GM12878 (cell line): ENCODE measurements around the gene CFAP61. TPM values are rescaled to one million over a fixed set of nuclear protein-coding genes. Genes with fewer than 3 reads are reported as not detected.

Experiments used
- ATAC-seq: fragments of 200-7000 bp; cut with Tn5 transposase; 3 replicates; pipeline ENCODE4 v1.9.1; 2020; ENCODE audit warnings: mild to moderate bottlenecking, moderate library complexity
- BruUV-seq: library from RNA; stranded (reverse); fragments of 400-500 nt; replicated peaks from 2 replicates; lab custom pipeline; 2021; lab: Mats Ljungman, UMichigan
- CTCF ChIA-PET: fragments of 300-600 bp; sonication (Branson Sonifier 250); formaldehyde crosslinking; extraction: SDS; loops from one replicate; lab custom pipeline; 2021; ENCODE audit warnings: inconsistent platforms; lab: Yijun Ruan, JAX
- POLR2A ChIA-PET: fragments of 350-600 bp; formaldehyde crosslinking; extraction: SDS; loops from one replicate; lab custom pipeline; 2021; ENCODE audit warnings: inconsistent platforms; lab: Charles Lee
- RAD21 ChIA-PET: fragments of 300-600 bp; sonication (Branson Sonifier 250); formaldehyde crosslinking; loops from one replicate; lab custom pipeline; 2023; ENCODE audit warnings: antibody characterized with exemption; ENCODE audit not compliant: unreplicated experiment; lab: Charles Lee
- SMC1A ChIA-PET: fragments of 300-600 bp; sonication (Branson Sonifier 250); formaldehyde crosslinking; loops from one replicate; lab custom pipeline; 2023; ENCODE audit not compliant: unreplicated experiment, uncharacterized antibody; lab: Charles Lee
- DNase-seq: peaks from one replicate; pipeline ENCODE4 v3.0.0-alpha.2; 2011; ENCODE audit warnings: low read depth, low spot score
- FAIRE-seq: peaks from 3 replicates; lab custom pipeline; 2011; peaks lifted over from hg19 to GRCh38; lab: Jason Lieb, UNC
- H2AFZ ChIP-seq: 2 replicates; pipeline ENCODE4 v1.6.0; 2011; ENCODE audit warnings: low read depth, low read length, control low read depth; ENCODE audit not compliant: control insufficient read depth
- H3K27ac ChIP-seq: 2 replicates; pipeline ENCODE4 v1.5.1; 2011; ENCODE audit warnings: control low read depth; ENCODE audit not compliant: control insufficient read depth, insufficient read depth
- H3K27me3 ChIP-seq, 2 experiments: replicated peaks in 1 of 2; 2 replicates each; pipeline versions ENCODE4 v1.6.0 to v1.6.1; 2011; ENCODE audit warnings: low read length in 1 of 2; ENCODE audit not compliant: control insufficient read depth in 2 of 2, insufficient read depth in 2 of 2
- H3K36me3 ChIP-seq, 2 experiments: 2 replicates each; pipeline ENCODE4 v1.5.1; 2011; ENCODE audit warnings: low read length in 1 of 2; ENCODE audit not compliant: control insufficient read depth in 2 of 2, insufficient read depth in 2 of 2
- H3K4me1 ChIP-seq: 2 replicates; pipeline ENCODE4 v1.6.1; 2011; ENCODE audit warnings: mild to moderate bottlenecking, low read length, moderate library complexity, mixed read lengths; ENCODE audit not compliant: control insufficient read depth, insufficient read depth
- H3K4me2 ChIP-seq: 2 replicates; pipeline ENCODE4 v1.6.0; 2011; ENCODE audit warnings: control low read depth; ENCODE audit not compliant: control insufficient read depth, insufficient read depth
- H3K4me3 ChIP-seq: fragments of 200-600 bp; sonication (generic); 2 replicates; pipeline ENCODE4 v1.5.1; 2016
- H3K79me2 ChIP-seq: 2 replicates; pipeline ENCODE4 v1.6.0; 2011; ENCODE audit warnings: low read length; ENCODE audit not compliant: control insufficient read depth, insufficient read depth
- H3K9ac ChIP-seq: 2 replicates; pipeline ENCODE4 v1.8.0; 2011; ENCODE audit warnings: low read length, control low read depth, mixed read lengths; ENCODE audit not compliant: control insufficient read depth, insufficient read depth
- H3K9me3 ChIP-seq: replicated peaks from 3 replicates; pipeline ENCODE4 v1.5.1; 2011; ENCODE audit warnings: mild to moderate bottlenecking, low read length; ENCODE audit not compliant: control insufficient read depth, insufficient read depth
- H4K20me1 ChIP-seq: 2 replicates; pipeline ENCODE4 v1.6.0; 2011; ENCODE audit not compliant: control insufficient read depth, insufficient read depth
- BMI1 ChIP-seq: fragments of 450-650 bp; IDR thresholded peaks from 2 replicates; pipeline ENCODE4 v1.6.1; 2016; ENCODE audit warnings: mild to moderate bottlenecking, moderate library complexity, borderline replicate concordance
- EGR1 ChIP-seq, 2 experiments: IDR thresholded peaks; 1 replicate in 1 of 2; 2 replicates in 1 of 2; pipeline ENCODE4 v1.6.1; 2011 to 2012; ENCODE audit warnings: low read depth in 2 of 2, low read length in 2 of 2, borderline replicate concordance in 1 of 2, mild to moderate bottlenecking in 1 of 2, moderate library complexity in 1 of 2
- FOS ChIP-seq: IDR thresholded peaks from 3 replicates; pipeline ENCODE4 v1.6.1; 2011; ENCODE audit warnings: borderline replicate concordance; ENCODE audit not compliant: insufficient read length; ENCODE audit errors: extremely low read depth
- GABPA ChIP-seq: IDR thresholded peaks from 2 replicates; pipeline ENCODE4 v1.6.1; 2014; ENCODE audit warnings: antibody characterized with exemption, low read depth, mild to moderate bottlenecking, inconsistent platforms
- HCFC1 ChIP-seq: fragments of 150-350 bp; IDR thresholded peaks from 2 replicates; pipeline ENCODE4 v1.6.1; 2014; ENCODE audit warnings: low read length
- HDGF ChIP-seq: fragments of 450-650 bp; IDR thresholded peaks from 2 replicates; pipeline ENCODE4 v1.6.1; 2016; ENCODE audit warnings: antibody characterized with exemption
- IKZF2 ChIP-seq, 2 experiments: fragments of 450-650 bp; IDR thresholded peaks; 2 replicates each; pipeline ENCODE4 v1.6.1; 2017; ENCODE audit warnings: mild to moderate bottlenecking in 2 of 2, moderate library complexity in 2 of 2
- JUNB ChIP-seq: IDR thresholded peaks from 2 replicates; pipeline ENCODE4 v1.6.1; 2016; ENCODE audit warnings: antibody characterized with exemption, mild to moderate bottlenecking
- MTA2 ChIP-seq: fragments of 450-650 bp; IDR thresholded peaks from 2 replicates; pipeline ENCODE4 v1.6.1; 2016; ENCODE audit warnings: low read depth, mild to moderate bottlenecking, moderate library complexity
- RBBP5 ChIP-seq: fragments of 200-600 bp; sonication (generic); conservative IDR thresholded peaks from 2 replicates; pipeline ENCODE4 v1.6.1; 2016
- TCF3 ChIP-seq: IDR thresholded peaks from 2 replicates; pipeline ENCODE4 v1.6.1; 2012; ENCODE audit warnings: low read depth, mild to moderate bottlenecking, low read length, borderline replicate concordance; ENCODE audit not compliant: insufficient read depth
- YY1 ChIP-seq: IDR thresholded peaks from 2 replicates; pipeline ENCODE4 v1.6.1; 2011; ENCODE audit warnings: low read depth, mild to moderate bottlenecking, low read length
- ZSCAN29 ChIP-seq: fragments of 450-650 bp; IDR thresholded peaks from 2 replicates; pipeline ENCODE4 v1.6.1; 2017; ENCODE audit warnings: mild to moderate bottlenecking, moderate library complexity
- WGBS: methylation state at CpG from one replicate; pipeline ENCODE4 v1.1.6; 2016; ENCODE audit warnings: low lambda C conversion rate; ENCODE audit not compliant: insufficient replicate concordance, insufficient coverage; ENCODE audit errors: missing lambda C conversion rate; 5-methylcytosine and 5-hydroxymethylcytosine counted together
- in situ Hi-C: fragments of 300-500 bp; cut with MboI; formaldehyde crosslinking; loops from 9 replicates; pipeline ENCODE4 v1.14.3; 2018; ENCODE audit warnings: mixed read lengths
- intact Hi-C: fragments of 100-400 bp; cut with micrococcal nuclease; formaldehyde crosslinking; loops from one replicate; pipeline ENCODE4 v1.14.2; 2022; ENCODE audit not compliant: unreplicated experiment
- polyA plus RNA-seq, 11 experiments: library from polyadenylated mRNA; depleted of rRNA in 4 of 11; unstranded in 6 of 11; stranded (reverse) in 5 of 11; fragments of >200 nt; fragmentation: Nextera tagmentation in 4 of 11; fragmentation: Illumina TruSeq in 1 of 11; extraction: Ambion mirVana in 4 of 11; extraction: Trizol in 1 of 11; gene quantifications; 1 replicate in 1 of 11; 2 replicates in 10 of 11; pipeline versions ENCODE4 v1.2.1 to v1.2.3, GENCODE V29; 2011 to 2016; ENCODE audit warnings: inconsistent platforms in 2 of 11, missing spikeins in 2 of 11, low read depth in 1 of 11
- total RNA-seq, 4 experiments: library from RNA; depleted of rRNA in 3 of 4; stranded (reverse); fragments of >200 nt in 3 of 4; fragmentation: Illumina TruSeq in 1 of 4; extraction: Trizol in 1 of 4; gene quantifications; 2 replicates each; pipeline versions ENCODE4 v1.2.1 to v1.2.3, GENCODE V29; 2013 to 2021
- TF ChIP-seq, protein P1 (sequence below): fragments of 450-650 bp; IDR thresholded peaks from 2 replicates; pipeline ENCODE4 v1.6.1; 2014; ENCODE audit warnings: mild to moderate bottlenecking
- TF ChIP-seq, protein P2 (sequence below): fragments of 150-350 bp; IDR thresholded peaks from 2 replicates; pipeline ENCODE4 v1.6.1; 2014; ENCODE audit warnings: mild to moderate bottlenecking, low read depth, low read length
- TF ChIP-seq, protein P3 (sequence below): fragments of 450-650 bp; IDR thresholded peaks from 2 replicates; pipeline ENCODE4 v1.6.1; 2017; ENCODE audit warnings: borderline replicate concordance
- TF ChIP-seq, protein P4 (sequence below): fragments of 450-650 bp; IDR thresholded peaks from 2 replicates; pipeline ENCODE4 v1.6.1; 2016; ENCODE audit warnings: mild to moderate bottlenecking
- TF ChIP-seq, protein P5 (sequence below): fragments of 450-650 bp; IDR thresholded peaks from 2 replicates; pipeline ENCODE4 v1.6.1; 2017; ENCODE audit warnings: mild to moderate bottlenecking

CFAP61 gene
- total and polyA plus RNA-seq, 10 of the 15 experiments (the other 5 are each of a cell fraction or from before 2014, with no cell fraction given): 0.11 to 0.41 (median 0.24) TPM; not detected in 7

DNA sequence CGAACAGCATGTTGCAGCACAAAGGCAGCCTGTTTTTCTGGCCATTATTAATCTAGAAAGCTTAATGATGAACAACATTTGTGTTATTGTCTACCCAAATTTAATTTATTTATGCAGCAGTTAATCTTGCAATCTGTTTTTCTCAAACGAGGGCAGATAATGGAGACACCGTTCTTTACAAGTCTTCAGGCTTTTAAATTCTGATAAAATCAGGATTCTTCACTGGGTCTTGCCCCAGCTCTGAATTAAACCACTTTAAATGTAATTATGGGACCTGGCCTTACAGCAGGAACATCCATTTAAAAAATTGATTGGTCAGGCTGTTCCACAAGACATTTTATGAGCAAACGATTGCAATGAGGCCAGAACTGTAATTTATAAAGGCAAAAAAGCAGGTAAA lies 289.0 kb downstream of the CFAP61 start:
- WGBS: 71% methylated on average over 4 of the region's 4 CpGs
- POLR2A ChIA-PET: no interaction called here
- Histone ChIP-seq H3K4me1 (no peaks in the 10 kb centered on the region), H4K20me1 (no peaks in the 10 kb centered on the region), H3K4me3 (no peak overlapping the region), H3K36me3 (no peaks in the 10 kb centered on the region), H3K27me3 (no peaks in the 10 kb centered on the region; a peak in 1 of 4 replicates), H3K9me3 (no peaks in the 10 kb centered on the region; the same call in 2 of the 3 replicates), H2AFZ (no peak overlapping the region), H3K79me2 (no peaks in the 10 kb centered on the region), H3K27ac (no peak overlapping the region), H3K9ac (no peak overlapping the region), H3K4me2 (no peak overlapping the region)
- BruUV-seq: no TSS peak
- CTCF ChIA-PET: interaction anchor here (0.6 to 1.2 kb wide), 2 partner anchors 17 to 19 kb away, joined by 3 read pairs; no protein-coding TSS in a partner anchor
- in situ Hi-C loops: no loop called here
- TF ChIP-seq, protein P1, sequence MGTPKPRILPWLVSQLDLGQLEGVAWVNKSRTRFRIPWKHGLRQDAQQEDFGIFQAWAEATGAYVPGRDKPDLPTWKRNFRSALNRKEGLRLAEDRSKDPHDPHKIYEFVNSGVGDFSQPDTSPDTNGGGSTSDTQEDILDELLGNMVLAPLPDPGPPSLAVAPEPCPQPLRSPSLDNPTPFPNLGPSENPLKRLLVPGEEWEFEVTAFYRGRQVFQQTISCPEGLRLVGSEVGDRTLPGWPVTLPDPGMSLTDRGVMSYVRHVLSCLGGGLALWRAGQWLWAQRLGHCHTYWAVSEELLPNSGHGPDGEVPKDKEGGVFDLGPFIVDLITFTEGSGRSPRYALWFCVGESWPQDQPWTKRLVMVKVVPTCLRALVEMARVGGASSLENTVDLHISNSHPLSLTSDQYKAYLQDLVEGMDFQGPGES: no peak
- no peak for TF ChIP-seq GABPA
- TF ChIP-seq HDGF: no peak
- no peak for TF ChIP-seq EGR1 (IDR thresholded peaks at IDR 0.05; ENCODE audit: borderline replicate concordance in 1 of 2, low read depth in 2 of 2, low read length in 2 of 2)
- TF ChIP-seq, protein P2, sequence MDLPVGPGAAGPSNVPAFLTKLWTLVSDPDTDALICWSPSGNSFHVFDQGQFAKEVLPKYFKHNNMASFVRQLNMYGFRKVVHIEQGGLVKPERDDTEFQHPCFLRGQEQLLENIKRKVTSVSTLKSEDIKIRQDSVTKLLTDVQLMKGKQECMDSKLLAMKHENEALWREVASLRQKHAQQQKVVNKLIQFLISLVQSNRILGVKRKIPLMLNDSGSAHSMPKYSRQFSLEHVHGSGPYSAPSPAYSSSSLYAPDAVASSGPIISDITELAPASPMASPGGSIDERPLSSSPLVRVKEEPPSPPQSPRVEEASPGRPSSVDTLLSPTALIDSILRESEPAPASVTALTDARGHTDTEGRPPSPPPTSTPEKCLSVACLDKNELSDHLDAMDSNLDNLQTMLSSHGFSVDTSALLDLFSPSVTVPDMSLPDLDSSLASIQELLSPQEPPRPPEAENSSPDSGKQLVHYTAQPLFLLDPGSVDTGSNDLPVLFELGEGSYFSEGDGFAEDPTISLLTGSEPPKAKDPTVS: no peak
- no peak for TF ChIP-seq RBBP5
- no peak for TF ChIP-seq HCFC1
- TF ChIP-seq, protein P3, sequence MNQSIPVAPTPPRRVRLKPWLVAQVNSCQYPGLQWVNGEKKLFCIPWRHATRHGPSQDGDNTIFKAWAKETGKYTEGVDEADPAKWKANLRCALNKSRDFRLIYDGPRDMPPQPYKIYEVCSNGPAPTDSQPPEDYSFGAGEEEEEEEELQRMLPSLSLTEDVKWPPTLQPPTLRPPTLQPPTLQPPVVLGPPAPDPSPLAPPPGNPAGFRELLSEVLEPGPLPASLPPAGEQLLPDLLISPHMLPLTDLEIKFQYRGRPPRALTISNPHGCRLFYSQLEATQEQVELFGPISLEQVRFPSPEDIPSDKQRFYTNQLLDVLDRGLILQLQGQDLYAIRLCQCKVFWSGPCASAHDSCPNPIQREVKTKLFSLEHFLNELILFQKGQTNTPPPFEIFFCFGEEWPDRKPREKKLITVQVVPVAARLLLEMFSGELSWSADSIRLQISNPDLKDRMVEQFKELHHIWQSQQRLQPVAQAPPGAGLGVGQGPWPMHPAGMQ: no peak
- TF ChIP-seq JUNB: no peak
- no peak for TF ChIP-seq IKZF2 (IDR thresholded peaks at IDR 0.05)
- TF ChIP-seq BMI1: no peak
- no peak for TF ChIP-seq MTA2
- no peak for TF ChIP-seq YY1
- TF ChIP-seq TCF3: no peak
- TF ChIP-seq FOS: no peak
- no peak for TF ChIP-seq ZSCAN29
- TF ChIP-seq, protein P4, sequence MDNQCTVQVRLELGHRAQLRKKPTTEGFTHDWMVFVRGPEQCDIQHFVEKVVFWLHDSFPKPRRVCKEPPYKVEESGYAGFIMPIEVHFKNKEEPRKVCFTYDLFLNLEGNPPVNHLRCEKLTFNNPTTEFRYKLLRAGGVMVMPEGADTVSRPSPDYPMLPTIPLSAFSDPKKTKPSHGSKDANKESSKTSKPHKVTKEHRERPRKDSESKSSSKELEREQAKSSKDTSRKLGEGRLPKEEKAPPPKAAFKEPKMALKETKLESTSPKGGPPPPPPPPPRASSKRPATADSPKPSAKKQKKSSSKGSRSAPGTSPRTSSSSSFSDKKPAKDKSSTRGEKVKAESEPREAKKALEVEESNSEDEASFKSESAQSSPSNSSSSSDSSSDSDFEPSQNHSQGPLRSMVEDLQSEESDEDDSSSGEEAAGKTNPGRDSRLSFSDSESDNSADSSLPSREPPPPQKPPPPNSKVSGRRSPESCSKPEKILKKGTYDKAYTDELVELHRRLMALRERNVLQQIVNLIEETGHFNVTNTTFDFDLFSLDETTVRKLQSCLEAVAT: no peak
- TF ChIP-seq, protein P5, sequence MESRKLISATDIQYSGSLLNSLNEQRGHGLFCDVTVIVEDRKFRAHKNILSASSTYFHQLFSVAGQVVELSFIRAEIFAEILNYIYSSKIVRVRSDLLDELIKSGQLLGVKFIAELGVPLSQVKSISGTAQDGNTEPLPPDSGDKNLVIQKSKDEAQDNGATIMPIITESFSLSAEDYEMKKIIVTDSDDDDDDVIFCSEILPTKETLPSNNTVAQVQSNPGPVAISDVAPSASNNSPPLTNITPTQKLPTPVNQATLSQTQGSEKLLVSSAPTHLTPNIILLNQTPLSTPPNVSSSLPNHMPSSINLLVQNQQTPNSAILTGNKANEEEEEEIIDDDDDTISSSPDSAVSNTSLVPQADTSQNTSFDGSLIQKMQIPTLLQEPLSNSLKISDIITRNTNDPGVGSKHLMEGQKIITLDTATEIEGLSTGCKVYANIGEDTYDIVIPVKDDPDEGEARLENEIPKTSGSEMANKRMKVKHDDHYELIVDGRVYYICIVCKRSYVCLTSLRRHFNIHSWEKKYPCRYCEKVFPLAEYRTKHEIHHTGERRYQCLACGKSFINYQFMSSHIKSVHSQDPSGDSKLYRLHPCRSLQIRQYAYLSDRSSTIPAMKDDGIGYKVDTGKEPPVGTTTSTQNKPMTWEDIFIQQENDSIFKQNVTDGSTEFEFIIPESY: no peak
- FAIRE-seq (no peak), ATAC-seq (no peak), DNase-seq (no peak)
- RAD21 ChIA-PET: no interaction called here
- intact Hi-C loops: no loop called here
- SMC1A ChIA-PET: interaction anchor here (0.7 to 0.9 kb wide), 2 partner anchors 24 to 179 kb away, joined by 3 read pairs; no protein-coding TSS in a partner anchor
